MM.1S (cell line): ENCODE data around the gene CYP4F12.
"Not testable (repeated sequence)": the region's sequence is repeated elsewhere in the genome, so short reads cannot be mapped to it uniquely, and the experiment has no call there.

Experiments used
- DNase-seq: peaks from one replicate; pipeline ENCODE4 v3.0.0-alpha.2; 2015
- H2AFZ ChIP-seq: fragments of 300-600 bp; sonication (generic); 2 replicates; pipeline ENCODE4 v1.6.0; 2016; ENCODE audit warnings: antibody characterized with exemption, low read length
- H3F3A ChIP-seq: fragments of 300-600 bp; sonication (generic); 2 replicates; pipeline ENCODE4 v1.6.1; 2016; ENCODE audit warnings: mild to moderate bottlenecking, antibody characterized with exemption, low read length, moderate library complexity, mixed read lengths; ENCODE audit not compliant: insufficient read depth
- H3K27ac ChIP-seq: fragments of 300-600 bp; sonication (generic); 2 replicates; pipeline ENCODE4 v1.5.1; 2016; ENCODE audit warnings: mild to moderate bottlenecking, low read length
- H3K27me3 ChIP-seq: fragments of 300-600 bp; sonication (generic); replicated peaks from 2 replicates; pipeline ENCODE4 v1.6.0; 2016; ENCODE audit warnings: low read length; ENCODE audit not compliant: insufficient read depth
- H3K36me3 ChIP-seq: fragments of 300-600 bp; sonication (generic); replicated peaks from 2 replicates; pipeline ENCODE4 v1.6.1; 2016; ENCODE audit warnings: mild to moderate bottlenecking, low read length, mixed read lengths; ENCODE audit not compliant: insufficient read depth
- H3K4me1 ChIP-seq: fragments of 300-600 bp; sonication (generic); 2 replicates; pipeline ENCODE4 v1.6.1; 2016; ENCODE audit warnings: low read length, mixed read lengths
- H3K4me2 ChIP-seq: fragments of 300-600 bp; sonication (generic); 2 replicates; pipeline ENCODE4 v1.6.0; 2016; ENCODE audit warnings: low read depth, low read length
- H3K4me3 ChIP-seq: fragments of 300-600 bp; sonication (generic); 2 replicates; pipeline ENCODE4 v1.5.1; 2016; ENCODE audit warnings: low read length, mixed read lengths
- H3K79me2 ChIP-seq: fragments of 300-600 bp; sonication (generic); 2 replicates; pipeline ENCODE4 v1.6.1; 2016; ENCODE audit warnings: mixed run types, low read length, mixed read lengths
- H3K9ac ChIP-seq: fragments of 300-600 bp; sonication (generic); 2 replicates; pipeline ENCODE4 v1.6.1; 2016; ENCODE audit warnings: low read length, mixed read lengths
- H3K9me2 ChIP-seq: fragments of 300-600 bp; sonication (generic); replicated peaks from 2 replicates; pipeline ENCODE4 v1.6.1; 2016; ENCODE audit warnings: mild to moderate bottlenecking, low read length, mixed read lengths; ENCODE audit not compliant: insufficient read depth
- H3K9me3 ChIP-seq: fragments of 300-600 bp; sonication (generic); replicated peaks from 2 replicates; pipeline ENCODE4 v1.6.1; 2016; ENCODE audit warnings: mild to moderate bottlenecking, low read length, mixed read lengths; ENCODE audit not compliant: insufficient read depth
- H4K20me1 ChIP-seq: fragments of 300-600 bp; sonication (generic); 2 replicates; pipeline ENCODE4 v1.6.1; 2016; ENCODE audit warnings: mild to moderate bottlenecking, low read length, moderate library complexity, mixed read lengths; ENCODE audit not compliant: insufficient read depth
- EZH2 ChIP-seq: fragments of 300-600 bp; sonication (generic); optimal IDR thresholded peaks from 2 replicates; pipeline ENCODE3; 2017; ENCODE audit warnings: low read depth, mild to moderate bottlenecking, antibody characterized with exemption, low read length, mixed read lengths
- EZH2phosphoT487 ChIP-seq: fragments of 300-600 bp; sonication (generic); IDR thresholded peaks from 2 replicates; pipeline ENCODE4 v1.6.1; 2018; ENCODE audit warnings: antibody characterized with exemption, low read length
- TF ChIP-seq, protein P1 (sequence below): fragments of 300-600 bp; sonication (generic); IDR thresholded peaks from 2 replicates; pipeline ENCODE4 v1.5.1; 2016; ENCODE audit warnings: antibody characterized with exemption, low read length, mixed read lengths

CYP4F12 gene

DNA sequence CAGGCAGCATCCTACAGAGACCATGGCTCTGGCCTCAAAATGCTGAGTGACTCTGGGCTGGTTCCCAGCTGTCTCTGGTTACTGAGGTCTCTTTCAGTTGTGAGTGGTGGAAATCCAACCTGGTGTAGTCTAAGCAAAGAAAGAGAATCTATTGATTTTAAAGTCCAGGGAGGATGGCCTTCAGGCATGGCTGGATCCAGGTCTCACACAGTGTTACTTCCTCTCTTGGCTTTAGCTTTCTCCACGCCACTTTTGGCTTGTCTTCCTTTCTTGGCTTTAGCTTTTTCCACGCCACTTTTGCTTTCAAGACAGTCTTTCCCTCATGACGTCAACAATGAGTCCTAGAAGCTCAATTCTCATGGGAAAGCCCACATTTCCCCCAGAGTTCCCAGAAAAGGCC lies 28.1 kb upstream of the CYP4F12 start:
- H3K9ac ChIP-seq, result no peak overlapping the region
- H3K9me3 ChIP-seq, result no peaks in the 10 kb centered on the region
- no peak for DNase-seq
- H3K4me3 ChIP-seq, result no peak overlapping the region
- H3K36me3 ChIP-seq, result no peaks in the 10 kb centered on the region
- peaks cover 53% of the 10 kb centered on the region for H3K27me3 ChIP-seq
- H3K27ac ChIP-seq, result no peak overlapping the region
- no peak for TF ChIP-seq EZH2
- no peak for TF ChIP-seq EZH2phosphoT487
- TF ChIP-seq, protein P1, sequence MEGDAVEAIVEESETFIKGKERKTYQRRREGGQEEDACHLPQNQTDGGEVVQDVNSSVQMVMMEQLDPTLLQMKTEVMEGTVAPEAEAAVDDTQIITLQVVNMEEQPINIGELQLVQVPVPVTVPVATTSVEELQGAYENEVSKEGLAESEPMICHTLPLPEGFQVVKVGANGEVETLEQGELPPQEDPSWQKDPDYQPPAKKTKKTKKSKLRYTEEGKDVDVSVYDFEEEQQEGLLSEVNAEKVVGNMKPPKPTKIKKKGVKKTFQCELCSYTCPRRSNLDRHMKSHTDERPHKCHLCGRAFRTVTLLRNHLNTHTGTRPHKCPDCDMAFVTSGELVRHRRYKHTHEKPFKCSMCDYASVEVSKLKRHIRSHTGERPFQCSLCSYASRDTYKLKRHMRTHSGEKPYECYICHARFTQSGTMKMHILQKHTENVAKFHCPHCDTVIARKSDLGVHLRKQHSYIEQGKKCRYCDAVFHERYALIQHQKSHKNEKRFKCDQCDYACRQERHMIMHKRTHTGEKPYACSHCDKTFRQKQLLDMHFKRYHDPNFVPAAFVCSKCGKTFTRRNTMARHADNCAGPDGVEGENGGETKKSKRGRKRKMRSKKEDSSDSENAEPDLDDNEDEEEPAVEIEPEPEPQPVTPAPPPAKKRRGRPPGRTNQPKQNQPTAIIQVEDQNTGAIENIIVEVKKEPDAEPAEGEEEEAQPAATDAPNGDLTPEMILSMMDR, result no peak
- H3K4me2 ChIP-seq, result no peak overlapping the region
- H4K20me1 ChIP-seq, result no peaks in the 10 kb centered on the region
- no peaks in the 10 kb centered on the region for H3F3A ChIP-seq
- no peaks in the 10 kb centered on the region for H3K79me2 ChIP-seq
- no peaks in the 10 kb centered on the region for H3K9me2 ChIP-seq
- H2AFZ ChIP-seq, result no peak overlapping the region
- no peaks in the 10 kb centered on the region for H3K4me1 ChIP-seq

DNA sequence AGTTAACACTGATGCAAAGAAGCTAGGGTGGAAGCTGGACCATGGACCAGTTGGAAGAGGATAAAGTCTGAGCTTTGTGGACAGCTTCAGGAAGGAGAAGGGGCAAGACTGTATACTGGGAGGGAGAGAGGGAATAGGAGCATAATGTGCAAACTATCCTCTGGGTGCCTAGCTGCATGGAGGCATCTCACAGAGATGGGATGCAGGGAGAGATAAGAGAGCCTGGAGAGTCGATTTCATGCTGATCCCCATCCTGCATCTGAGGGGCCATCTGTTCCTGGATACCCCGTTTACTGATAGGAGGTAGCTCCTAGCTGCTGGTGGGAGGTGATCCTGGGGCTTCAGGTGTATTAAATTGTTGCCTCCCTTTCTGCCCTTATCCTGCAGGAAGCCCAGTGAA lies 23.4 kb upstream of the CYP4F12 start:
- no peaks in the 10 kb centered on the region for H3F3A ChIP-seq
- no peaks in the 10 kb centered on the region for H3K79me2 ChIP-seq
- peaks cover 55% of the 10 kb centered on the region for H3K27me3 ChIP-seq
- no peak for TF ChIP-seq EZH2phosphoT487
- TF ChIP-seq, protein P1, result no peak
- TF ChIP-seq EZH2, result no peak
- H3K4me1 ChIP-seq, result no peaks in the 10 kb centered on the region
- no peak overlapping the region for H3K9ac ChIP-seq
- H2AFZ ChIP-seq, result no peak overlapping the region
- H3K9me2 ChIP-seq, result no peaks in the 10 kb centered on the region
- H3K4me3 ChIP-seq, result no peak overlapping the region
- no peak overlapping the region for H3K27ac ChIP-seq
- no peak for DNase-seq
- no peaks in the 10 kb centered on the region for H3K36me3 ChIP-seq
- H4K20me1 ChIP-seq, result no peaks in the 10 kb centered on the region
- no peaks in the 10 kb centered on the region for H3K9me3 ChIP-seq
- H3K4me2 ChIP-seq, result no peak overlapping the region

DNA sequence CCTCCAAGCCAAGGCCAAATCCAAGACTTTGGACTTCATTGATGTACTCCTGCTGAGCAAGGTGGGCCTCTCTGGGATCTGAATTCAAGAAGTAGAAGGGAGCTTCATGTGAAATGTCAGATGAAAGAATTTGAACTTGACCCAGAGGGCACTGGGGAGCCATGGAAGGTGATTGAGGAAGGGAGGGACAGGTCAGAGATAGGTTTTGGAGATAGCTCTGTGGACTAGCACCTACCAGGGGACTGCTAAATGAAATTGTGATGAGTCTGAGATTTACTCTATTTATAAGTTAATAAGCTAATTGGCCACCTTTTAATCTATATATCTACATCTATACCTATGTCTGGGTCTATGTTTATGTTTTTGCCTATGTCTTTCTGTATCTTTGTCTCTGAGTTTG lies 22.8 kb upstream of the CYP4F12 start:
- not testable (repeated sequence) for H4K20me1 ChIP-seq, H3K79me2 ChIP-seq, H2AFZ ChIP-seq, H3K4me1 ChIP-seq, H3K9me3 ChIP-seq, H3K27ac ChIP-seq, DNase-seq, H3K4me2 ChIP-seq, H3K4me3 ChIP-seq, H3K9ac ChIP-seq, H3K9me2 ChIP-seq, H3K36me3 ChIP-seq, H3F3A ChIP-seq
- peaks cover 56% of the 10 kb centered on the region for H3K27me3 ChIP-seq

DNA sequence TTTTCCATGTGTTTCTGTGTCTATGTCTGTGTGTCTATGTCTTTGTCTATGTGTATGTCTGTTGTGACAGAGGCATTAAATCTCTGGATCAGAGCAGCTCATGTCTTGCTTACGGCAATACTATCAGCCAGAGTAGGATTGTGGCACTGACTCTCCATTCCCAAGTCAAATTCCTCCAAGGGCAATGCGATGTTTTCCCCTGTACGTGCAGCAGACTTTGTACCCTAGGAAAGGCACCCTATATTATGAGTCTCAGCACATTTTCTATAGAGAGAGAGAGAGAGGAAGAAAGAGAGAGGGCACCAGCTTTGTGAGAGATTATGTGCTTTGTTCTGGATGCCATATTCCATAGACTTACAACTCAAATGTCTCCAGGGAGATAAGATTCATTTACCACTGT lies 21.1 kb upstream of the CYP4F12 start:
- H3K4me3 ChIP-seq, result no peak overlapping the region
- no peak overlapping the region for H2AFZ ChIP-seq
- no peaks in the 10 kb centered on the region for H3K4me1 ChIP-seq
- H3K9me2 ChIP-seq, result no peaks in the 10 kb centered on the region
- H4K20me1 ChIP-seq, result no peaks in the 10 kb centered on the region
- H3F3A ChIP-seq, result no peaks in the 10 kb centered on the region
- peaks cover 53% of the 10 kb centered on the region for H3K27me3 ChIP-seq
- no peak overlapping the region for H3K9ac ChIP-seq
- no peaks in the 10 kb centered on the region for H3K79me2 ChIP-seq
- H3K27ac ChIP-seq, result no peak overlapping the region
- TF ChIP-seq EZH2, result no peak
- TF ChIP-seq, protein P1, result no peak
- no peak for TF ChIP-seq EZH2phosphoT487
- no peaks in the 10 kb centered on the region for H3K36me3 ChIP-seq
- H3K4me2 ChIP-seq, result no peak overlapping the region
- no peaks in the 10 kb centered on the region for H3K9me3 ChIP-seq
- no peak for DNase-seq
